Transverse colon (tissue), 4 donors: ENCODE results near the gene SNX5. TPM values are rescaled to one million over a fixed set of nuclear protein-coding genes. Genes with fewer than 3 reads are reported as not detected.

Experiments
- DNase-seq: peaks from one replicate; pipeline ENCODE4 v3.0.0-alpha.2; 2019
- H3K27ac ChIP-seq, 4 donors: fragments of 200-600 bp; sonication (generic); 2 replicates each; pipeline ENCODE4 v1.5.1; 2016 to 2018; ENCODE audit warnings: inconsistent platforms in 4 of 4
- H3K27me3 ChIP-seq: fragments of 200-600 bp; sonication (generic); 2 replicates; pipeline ENCODE4 v1.5.1; 2017; ENCODE audit warnings: inconsistent platforms
- H3K36me3 ChIP-seq, 4 donors: fragments of 200-600 bp; sonication (generic); 2 replicates each; pipeline ENCODE4 v1.5.1; 2017 to 2019; ENCODE audit warnings: inconsistent platforms in 4 of 4
- H3K4me1 ChIP-seq, 4 donors: fragments of 200-600 bp; sonication (generic); 2 replicates each; pipeline ENCODE4 v1.5.1; 2017 to 2020; ENCODE audit warnings: inconsistent platforms in 4 of 4
- H3K4me3 ChIP-seq, 4 donors: fragments of 200-600 bp; sonication (generic); 1 replicate in 1 of 4; 2 replicates in 3 of 4; pipeline versions ENCODE4 v1.5.1 to v1.6.1; 2017 to 2019; ENCODE audit warnings: inconsistent platforms in 4 of 4
- H3K9me3 ChIP-seq, 2 donors: fragments of 200-600 bp; sonication (generic); 2 replicates each; pipeline ENCODE4 v1.5.1; 2017 to 2019; ENCODE audit warnings: inconsistent platforms in 2 of 2
- CTCF ChIP-seq, 5 experiments: fragments of 200-600 bp in 3 of 5; fragments of 450-650 bp in 2 of 5; sonication (generic) in 3 of 5; IDR thresholded peaks; 1 replicate in 2 of 5; 2 replicates in 3 of 5; pipeline ENCODE4 v1.5.1; 2016 to 2017; ENCODE audit warnings: antibody characterized with exemption in 5 of 5, inconsistent platforms in 3 of 5, mild to moderate bottlenecking in 2 of 5, moderate library complexity in 1 of 5
- EP300 ChIP-seq: sonication (generic); formaldehyde crosslinking; IDR thresholded peaks from one replicate; pipeline ENCODE4 v1.6.1; 2017; ENCODE audit warnings: antibody characterized with exemption, low read depth
- POLR2A ChIP-seq: fragments of 450-650 bp; IDR thresholded peaks from one replicate; pipeline ENCODE4 v1.6.1; 2016; ENCODE audit warnings: antibody characterized with exemption, mild to moderate bottlenecking, moderate library complexity
- POLR2AphosphoS5 ChIP-seq, 3 donors: sonication (generic); formaldehyde crosslinking; IDR thresholded peaks; one replicate each; pipeline ENCODE4 v1.6.1; 2016; ENCODE audit warnings: antibody characterized with exemption in 3 of 3
- WGBS, 2 donors: methylation state at CpG; one replicate each; pipeline ENCODE4 v1.1.5; 2018; ENCODE audit warnings: low coverage in 1 of 2; 5-methylcytosine and 5-hydroxymethylcytosine counted together
- in situ Hi-C, 4 donors: fragments of 200-750 bp; cut with MboI; loops; one replicate each; pipeline versions ENCODE4 v1.15.0 to v1.15.1; 2017; ENCODE audit warnings: low sequenced_read_pairs in 3 of 4, low pct_ligation_motif_present in 1 of 4, low pct_unique_long_range_greater_than_20kb in 1 of 4
- intact Hi-C: fragments of 100-400 bp; cut with DNase I; formaldehyde crosslinking; loops from one replicate; pipeline ENCODE4 v1.15.1; 2023; ENCODE audit warnings: low total_unique reads
- total RNA-seq, 4 donors: library from RNA; depleted of rRNA; stranded (reverse); fragments of >200 nt; gene quantifications; one replicate each; pipeline ENCODE4 v1.1.0, GENCODE V29; 2016

The SNX5 gene
- total RNA-seq, 4 donors from 2014 or later = 91.9 to 160 (median 122) TPM

- Histone ChIP-seq H3K36me3 (peaks cover 0 to 66% (median 33%) of the 10 kb centered on the region in 4 donors), H3K4me1 (peaks cover 13 to 41% (median 22%) of the 10 kb centered on the region in 4 donors), H3K27ac (no peak overlapping the region), H3K9me3 (no peaks in the 10 kb centered on the region), H3K4me3 (no peak overlapping the region), H3K27me3 (no peaks in the 10 kb centered on the region)
- TF ChIP-seq CTCF (IDR thresholded peaks at IDR 0.05) (no peak), EP300 (no peak), POLR2AphosphoS5 (IDR thresholded peaks at IDR 0.05) (no peak), POLR2A (no peak)
- intact Hi-C loops (no loop called here), in situ Hi-C loops (no loop called here)
- WGBS, 2 donors = 86 to 94% methylated on average over 7 to 8 of the region's 8 CpGs
- DNase-seq = no peak
Observed at GRCh38 chr20:17952692-17953684, 15.6 kb downstream of the SNX5 start.

GRCh38 chr20:17951323-17951722 is 17.3 kb downstream of the SNX5 start:
- Histone ChIP-seq H3K27ac (no peak overlapping the region), H3K4me1 (peaks cover 5 to 26% (median 14%) of the 10 kb centered on the region in 4 donors), H3K9me3 (no peaks in the 10 kb centered on the region), H3K4me3 (no peak overlapping the region), H3K36me3 (peaks cover 0 to 83% (median 42%) of the 10 kb centered on the region in 4 donors), H3K27me3 (no peaks in the 10 kb centered on the region)
- TF ChIP-seq CTCF (IDR thresholded peaks at IDR 0.05) (no peak), EP300 (no peak), POLR2AphosphoS5 (IDR thresholded peaks at IDR 0.05) (no peak), POLR2A (no peak)
- in situ Hi-C loops (no loop called here), intact Hi-C loops (no loop called here)
- no peak for DNase-seq
- 79 to 84% methylated on average over 2 of the region's 2 CpGs for WGBS, 2 donors

GRCh38 chr20:17950670-17951069 is 17.9 kb downstream of the SNX5 start:
- H3K27ac ChIP-seq = no peak overlapping the region
- no peak for TF ChIP-seq POLR2AphosphoS5 (IDR thresholded peaks at IDR 0.05)
- no peak for TF ChIP-seq POLR2A
- TF ChIP-seq CTCF (IDR thresholded peaks at IDR 0.05) = no peak
- TF ChIP-seq EP300 = no peak
- H3K4me3 ChIP-seq = no peak overlapping the region
- peaks cover 3 to 20% (median 13%) of the 10 kb centered on the region in 4 donors for H3K4me1 ChIP-seq
- peaks cover 0 to 89% (median 43%) of the 10 kb centered on the region in 4 donors for H3K36me3 ChIP-seq
- H3K27me3 ChIP-seq = no peaks in the 10 kb centered on the region
- DNase-seq = no peak
- 75 to 97% methylated on average over 4 to 6 of the region's 6 CpGs for WGBS, 2 donors
- in situ Hi-C loops (no loop called here), intact Hi-C loops (no loop called here)
- H3K9me3 ChIP-seq = no peaks in the 10 kb centered on the region

GRCh38 chr20:17949899-17950298 is 18.7 kb downstream of the SNX5 start:
- Histone ChIP-seq H3K27me3 (no peaks in the 10 kb centered on the region), H3K4me1 (peaks cover 0 to 12% (median 5%) of the 10 kb centered on the region in 4 donors), H3K4me3 (no peak overlapping the region), H3K27ac (no peak overlapping the region), H3K36me3 (peaks cover 0 to 97% (median 47%) of the 10 kb centered on the region in 4 donors), H3K9me3 (no peaks in the 10 kb centered on the region)
- intact Hi-C loops = no loop called here
- in situ Hi-C loops = loop anchor here in 1 of 4 donors (25.0 kb wide), 2 partner anchors 288 to 438 kb away; no protein-coding TSS in a partner anchor
- no peak for DNase-seq
- WGBS, 2 donors = 83 to 85% methylated on average over 4 of the region's 4 CpGs
- TF ChIP-seq CTCF (IDR thresholded peaks at IDR 0.05) = no peak
- no peak for TF ChIP-seq POLR2AphosphoS5 (IDR thresholded peaks at IDR 0.05)
- TF ChIP-seq POLR2A = no peak
- TF ChIP-seq EP300 = no peak
